Activated naive CD4-positive, alpha-beta T cell treated with anti-CD3 and anti-CD28 coated beads, Interleukin-2, amount 50 U/mL, for 24 hours (primary cell): Measurements from ENCODE around the gene ASB3.
"Not testable (repeated sequence)": the region's sequence is repeated elsewhere in the genome, so short reads cannot be mapped to it uniquely, and the experiment has no call there.

ENCODE experiments used
- H3K27ac Mint-ChIP-seq: one replicate; pipeline ENCODE4 v1.8.0; 2021; ENCODE audit warnings: mild to moderate bottlenecking, mixed read lengths
- H3K27me3 Mint-ChIP-seq: one replicate; pipeline ENCODE4 v1.8.0; 2021; ENCODE audit warnings: mixed read lengths
- H3K36me3 Mint-ChIP-seq: one replicate; pipeline ENCODE4 v1.8.0; 2021; ENCODE audit warnings: mixed read lengths
- H3K4me1 Mint-ChIP-seq: one replicate; pipeline ENCODE4 v1.8.0; 2021; ENCODE audit warnings: mixed read lengths
- H3K4me3 Mint-ChIP-seq: one replicate; pipeline ENCODE4 v1.8.0; 2021; ENCODE audit warnings: mild to moderate bottlenecking, mixed read lengths
- H3K9me3 Mint-ChIP-seq: one replicate; pipeline ENCODE4 v1.8.0; 2021; ENCODE audit warnings: mixed read lengths

ASB3 gene

GRCh38 chr2:53767405-53768241 lies 19.1 kb downstream of the ASB3 start, which contains the start of gene CHAC2:
Gene CHAC2 (plus strand): TSS chr2:53767804. CDS start chr2:53767887, 83 bp downstream.
- no peaks in the 10 kb centered on the region for H3K27me3 Mint-ChIP-seq
- H3K9me3 Mint-ChIP-seq = no peaks in the 10 kb centered on the region
- peak within 1 kb of the TSS; percentile 96 for H3K27ac Mint-ChIP-seq
- peak within 1 kb of the TSS; percentile 92 for H3K4me3 Mint-ChIP-seq
- peaks cover 30% of the 10 kb centered on the region for H3K4me1 Mint-ChIP-seq
- H3K36me3 Mint-ChIP-seq = peaks cover 5% of the 10 kb centered on the region

GRCh38 chr2:53765767-53766166 lies 21.0 kb downstream of the ASB3 start:
- Mint-ChIP-seq H3K4me3 (no peak overlapping the region), H3K9me3 (no peaks in the 10 kb centered on the region), H3K36me3 (peaks cover 8% of the 10 kb centered on the region), H3K27ac (no peak overlapping the region), H3K27me3 (no peaks in the 10 kb centered on the region), H3K4me1 (peaks cover 28% of the 10 kb centered on the region)

- not testable (repeated sequence) for H3K4me3 Mint-ChIP-seq, H3K27me3 Mint-ChIP-seq, H3K4me1 Mint-ChIP-seq, H3K27ac Mint-ChIP-seq, H3K9me3 Mint-ChIP-seq
- peaks cover 28% of the 10 kb centered on the region for H3K36me3 Mint-ChIP-seq
Measured at GRCh38 chr2:53757206-53757605, 29.5 kb downstream of the ASB3 start.

- no peaks in the 10 kb centered on the region for H3K9me3 Mint-ChIP-seq
- peaks cover 24% of the 10 kb centered on the region for H3K36me3 Mint-ChIP-seq
- no peak overlapping the region for H3K4me3 Mint-ChIP-seq
- peaks cover 14% of the 10 kb centered on the region for H3K4me1 Mint-ChIP-seq
- no peak overlapping the region for H3K27ac Mint-ChIP-seq
- no peaks in the 10 kb centered on the region for H3K27me3 Mint-ChIP-seq
Measured at GRCh38 chr2:53756644-53757043, 30.1 kb downstream of the ASB3 start.

- H3K36me3 Mint-ChIP-seq = peaks cover 19% of the 10 kb centered on the region
- peaks cover 26% of the 10 kb centered on the region for H3K4me1 Mint-ChIP-seq
- H3K9me3 Mint-ChIP-seq = no peaks in the 10 kb centered on the region
- no peak overlapping the region for H3K27ac Mint-ChIP-seq
- H3K27me3 Mint-ChIP-seq = no peaks in the 10 kb centered on the region
- H3K4me3 Mint-ChIP-seq = no peak overlapping the region
Measured at GRCh38 chr2:53755121-53755520, 31.6 kb downstream of the ASB3 start.

GRCh38 chr2:53753041-53753440 lies 33.7 kb downstream of the ASB3 start:
- Mint-ChIP-seq H3K4me3 (no peak overlapping the region), H3K4me1 (peaks cover 26% of the 10 kb centered on the region), H3K9me3 (no peaks in the 10 kb centered on the region), H3K36me3 (peaks cover 27% of the 10 kb centered on the region), H3K27ac (peak overlapping the region; percentile 73), H3K27me3 (no peaks in the 10 kb centered on the region)

- H3K4me1 Mint-ChIP-seq = peaks cover 26% of the 10 kb centered on the region
- H3K36me3 Mint-ChIP-seq = peaks cover 28% of the 10 kb centered on the region
- no peak overlapping the region for H3K27ac Mint-ChIP-seq
- no peaks in the 10 kb centered on the region for H3K9me3 Mint-ChIP-seq
- no peak overlapping the region for H3K4me3 Mint-ChIP-seq
- no peaks in the 10 kb centered on the region for H3K27me3 Mint-ChIP-seq
Measured at GRCh38 chr2:53752385-53752784, 34.4 kb downstream of the ASB3 start.

GRCh38 chr2:53751728-53752127 lies 35.0 kb downstream of the ASB3 start:
- H3K9me3 Mint-ChIP-seq = no peaks in the 10 kb centered on the region
- peaks cover 26% of the 10 kb centered on the region for H3K4me1 Mint-ChIP-seq
- peaks cover 26% of the 10 kb centered on the region for H3K36me3 Mint-ChIP-seq
- H3K4me3 Mint-ChIP-seq = no peak overlapping the region
- peak overlapping the region; percentile 1 for H3K27ac Mint-ChIP-seq
- H3K27me3 Mint-ChIP-seq = no peaks in the 10 kb centered on the region

- H3K4me1 Mint-ChIP-seq = peaks cover 28% of the 10 kb centered on the region
- H3K9me3 Mint-ChIP-seq = no peaks in the 10 kb centered on the region
- no peak overlapping the region for H3K4me3 Mint-ChIP-seq
- no peaks in the 10 kb centered on the region for H3K27me3 Mint-ChIP-seq
- peaks cover 24% of the 10 kb centered on the region for H3K36me3 Mint-ChIP-seq
- H3K27ac Mint-ChIP-seq = peak overlapping the region; percentile 73
Measured at GRCh38 chr2:53750041-53750768, 36.5 kb downstream of the ASB3 start.

- no peaks in the 10 kb centered on the region for H3K27me3 Mint-ChIP-seq
- H3K9me3 Mint-ChIP-seq = no peaks in the 10 kb centered on the region
- H3K4me1 Mint-ChIP-seq = peaks cover 20% of the 10 kb centered on the region
- H3K36me3 Mint-ChIP-seq = peaks cover 25% of the 10 kb centered on the region
- no peak overlapping the region for H3K4me3 Mint-ChIP-seq
- H3K27ac Mint-ChIP-seq = no peak overlapping the region
Measured at GRCh38 chr2:53744395-53745065, 42.2 kb downstream of the ASB3 start.

- H3K36me3 Mint-ChIP-seq = peaks cover 22% of the 10 kb centered on the region
Measured at GRCh38 chr2:53740170-53740569, 46.6 kb downstream of the ASB3 start.

GRCh38 chr2:53739032-53739431 lies 47.7 kb downstream of the ASB3 start:
- H3K27ac Mint-ChIP-seq = no peak overlapping the region
- H3K4me3 Mint-ChIP-seq = no peak overlapping the region

More at GRCh38 chr2:53740170-53740569, 46.6 kb downstream of the ASB3 start:
- H3K4me3 Mint-ChIP-seq = no peak overlapping the region
- H3K27ac Mint-ChIP-seq = no peak overlapping the region
- H3K4me1 Mint-ChIP-seq = peaks cover 25% of the 10 kb centered on the region
- no peaks in the 10 kb centered on the region for H3K9me3 Mint-ChIP-seq
- H3K27me3 Mint-ChIP-seq = no peaks in the 10 kb centered on the region

GRCh38 chr2:53737091-53737490 lies 49.7 kb downstream of the ASB3 start:
- H3K36me3 Mint-ChIP-seq = peaks cover 23% of the 10 kb centered on the region
- no peaks in the 10 kb centered on the region for H3K27me3 Mint-ChIP-seq
- no peak overlapping the region for H3K4me3 Mint-ChIP-seq
- H3K4me1 Mint-ChIP-seq = peaks cover 16% of the 10 kb centered on the region
- no peak overlapping the region for H3K27ac Mint-ChIP-seq
- no peaks in the 10 kb centered on the region for H3K9me3 Mint-ChIP-seq

More at GRCh38 chr2:53739032-53739431, 47.7 kb downstream of the ASB3 start:
- H3K4me1 Mint-ChIP-seq = peaks cover 24% of the 10 kb centered on the region
- H3K36me3 Mint-ChIP-seq = peaks cover 29% of the 10 kb centered on the region
- no peaks in the 10 kb centered on the region for H3K9me3 Mint-ChIP-seq
- H3K27me3 Mint-ChIP-seq = no peaks in the 10 kb centered on the region

GRCh38 chr2:53729143-53729762 lies 57.5 kb downstream of the ASB3 start:
- no peak overlapping the region for H3K27ac Mint-ChIP-seq
- H3K36me3 Mint-ChIP-seq = peaks cover 22% of the 10 kb centered on the region
- no peak overlapping the region for H3K4me3 Mint-ChIP-seq
- peaks cover 4% of the 10 kb centered on the region for H3K9me3 Mint-ChIP-seq
- no peaks in the 10 kb centered on the region for H3K27me3 Mint-ChIP-seq
- peaks cover 3% of the 10 kb centered on the region for H3K4me1 Mint-ChIP-seq

- Mint-ChIP-seq H3K4me3 (no peak overlapping the region), H3K36me3 (peaks cover 21% of the 10 kb centered on the region), H3K27ac (no peak overlapping the region), H3K27me3 (no peaks in the 10 kb centered on the region), H3K9me3 (peaks cover 4% of the 10 kb centered on the region), H3K4me1 (peaks cover 13% of the 10 kb centered on the region)
Measured at GRCh38 chr2:53727921-53728320, 58.8 kb downstream of the ASB3 start.
